Stimulated activated effector memory CD8-positive, alpha-beta T cell treated with anti-CD3 and anti-CD28 coated beads, Interleukin-12 subunit alpha, Interleukin-12 subunit beta, amount 100 ng/mL, for 72 hours (primary cell): ENCODE measurements around the gene EFCAB8.
"Not testable (repeated sequence)": the region's sequence is repeated elsewhere in the genome, so short reads cannot be mapped to it uniquely, and the experiment has no call there.

Experiments
- ATAC-seq: fragments of 150-1000 bp; cut with Tn5 transposase; 2 replicates; pipeline ENCODE4 v1.10.0; 2021
- DNase-seq, 2 donors: peaks; one replicate each; pipeline ENCODE4 v3.0.0; 2021 to 2022; ENCODE audit warnings: low spot score in 2 of 2
- H3K27ac Mint-ChIP-seq: one replicate; pipeline ENCODE4 v1.8.0; 2022; ENCODE audit warnings: mild to moderate bottlenecking, mixed read lengths
- H3K36me3 Mint-ChIP-seq: one replicate; pipeline ENCODE4 v1.8.0; 2022; ENCODE audit warnings: mild to moderate bottlenecking, mixed read lengths
- H3K4me1 Mint-ChIP-seq: one replicate; pipeline ENCODE4 v1.8.0; 2022; ENCODE audit warnings: mixed read lengths
- H3K4me3 Mint-ChIP-seq: one replicate; pipeline ENCODE4 v1.8.0; 2022; ENCODE audit warnings: mild to moderate bottlenecking, mixed read lengths
- H3K9me3 Mint-ChIP-seq: one replicate; pipeline ENCODE4 v1.8.0; 2022; ENCODE audit warnings: mixed read lengths

Gene EFCAB8

DNA sequence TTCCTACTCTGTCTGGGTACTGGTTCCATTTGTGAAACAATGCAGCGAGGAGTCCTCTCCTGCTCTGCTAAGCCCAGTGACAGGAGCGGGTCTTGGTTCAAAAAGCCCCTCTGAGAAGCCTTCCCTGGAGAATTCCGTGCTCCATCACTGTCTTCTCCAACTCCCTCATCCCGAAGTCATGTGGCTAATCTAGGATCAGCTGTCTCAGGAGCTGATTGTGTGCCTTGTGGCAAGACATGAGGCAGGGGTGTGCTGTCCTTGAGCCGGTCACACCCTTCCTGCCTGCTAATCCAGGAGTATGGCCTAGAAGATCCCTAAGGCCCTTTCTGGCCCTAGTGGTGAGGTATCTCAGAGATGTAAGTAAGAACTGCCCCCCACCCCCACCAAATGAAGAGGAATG lies 72.0 kb downstream of the EFCAB8 start:
- H3K36me3 Mint-ChIP-seq, result no peaks in the 10 kb centered on the region
- no peak overlapping the region for H3K4me3 Mint-ChIP-seq
- no peaks in the 10 kb centered on the region for H3K4me1 Mint-ChIP-seq
- no peaks in the 10 kb centered on the region for H3K9me3 Mint-ChIP-seq
- ATAC-seq (no peak), DNase-seq (no peak)
- H3K27ac Mint-ChIP-seq, result no peak overlapping the region

DNA sequence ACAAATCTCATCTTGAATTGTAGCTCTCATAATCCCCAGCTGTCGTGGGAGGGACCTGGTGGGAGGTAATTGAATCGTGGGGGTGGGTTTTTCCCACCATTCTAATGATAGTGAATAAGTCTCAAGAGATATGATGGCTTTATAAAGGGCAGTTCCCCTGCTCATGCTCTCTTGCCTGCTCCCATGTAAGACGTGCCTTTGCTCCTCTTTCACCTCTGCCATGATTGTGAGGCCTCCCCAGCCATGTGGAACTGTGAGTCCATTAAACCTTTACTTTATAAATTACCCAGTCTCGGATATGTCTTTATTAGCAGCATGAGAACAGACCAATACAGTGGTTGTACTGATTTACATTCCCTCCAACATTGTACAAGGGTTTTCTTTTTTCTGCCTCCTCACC lies 75.9 kb downstream of the EFCAB8 start:
- no peak for ATAC-seq
- Mint-ChIP-seq H3K4me1 (no peaks in the 10 kb centered on the region), H3K4me3 (no peak overlapping the region), H3K27ac (no peak overlapping the region), H3K36me3 (no peaks in the 10 kb centered on the region), H3K9me3 (no peaks in the 10 kb centered on the region)
- no peak for DNase-seq

DNA sequence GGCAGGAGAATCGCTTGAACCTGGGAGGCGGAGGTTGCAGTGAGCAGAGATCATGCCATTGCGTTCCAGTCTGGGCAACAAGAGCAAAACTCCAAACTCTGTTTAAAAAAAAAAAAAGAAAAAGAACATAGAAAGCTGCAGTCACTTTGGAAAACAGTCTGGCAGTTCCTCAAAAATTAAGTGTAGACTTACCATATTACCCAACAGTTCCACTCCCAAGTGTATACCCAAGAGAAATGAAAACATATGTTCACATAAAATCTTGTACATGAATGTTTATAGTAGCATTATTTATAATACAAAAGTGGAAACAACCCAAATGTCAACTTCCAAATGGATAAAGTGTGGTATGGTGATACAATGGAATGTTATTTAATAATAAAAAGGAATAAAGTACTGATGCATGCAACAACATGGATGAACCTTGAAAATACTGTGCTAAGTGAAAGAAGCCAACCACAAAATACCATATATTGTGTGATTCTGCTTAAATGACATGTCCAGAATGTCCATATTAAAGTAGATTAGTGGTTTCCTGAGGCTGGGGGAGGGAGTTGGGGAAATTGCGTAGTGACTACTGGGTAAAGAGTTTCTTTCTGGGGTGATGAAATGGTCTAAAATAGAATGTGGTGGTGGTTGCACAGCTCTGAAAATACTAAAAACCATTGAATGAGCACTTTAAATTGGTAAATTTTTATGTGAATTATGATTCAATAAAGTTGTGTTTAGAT lies 82.6 kb downstream of the EFCAB8 start:
- no peak overlapping the region for H3K27ac Mint-ChIP-seq
- ATAC-seq (no peak), DNase-seq (no peak)
- no peak overlapping the region for H3K4me3 Mint-ChIP-seq
- H3K9me3 Mint-ChIP-seq, result peaks cover 3% of the 10 kb centered on the region
- peaks cover 10% of the 10 kb centered on the region for H3K4me1 Mint-ChIP-seq
- H3K36me3 Mint-ChIP-seq, result no peaks in the 10 kb centered on the region

DNA sequence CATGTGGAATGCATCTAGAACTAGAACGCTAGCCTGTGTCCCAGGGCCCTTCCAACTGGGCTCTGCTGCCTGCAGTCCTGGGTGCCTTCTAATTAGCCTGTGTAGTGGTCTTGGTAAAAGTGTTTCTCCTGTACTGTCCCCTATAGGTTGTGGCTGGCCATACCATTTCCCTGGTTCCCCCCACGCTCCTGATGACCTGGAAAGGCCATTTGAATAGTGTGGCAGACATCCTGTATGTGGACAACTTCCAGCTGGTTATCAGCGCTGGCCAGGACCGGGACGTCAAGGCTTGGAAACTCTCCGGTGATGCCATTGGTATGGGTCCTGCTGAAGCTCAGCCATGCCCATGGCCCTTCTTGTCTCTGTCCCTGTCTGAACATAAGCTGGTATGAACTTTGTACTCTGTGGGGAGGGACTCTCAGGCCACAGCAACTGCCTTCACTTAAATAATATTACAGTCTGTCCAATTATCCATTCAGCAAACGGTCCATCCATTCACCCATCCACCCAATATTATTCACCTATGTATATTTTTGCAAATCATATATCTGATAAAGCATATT lies 84.8 kb downstream of the EFCAB8 start:
- peaks cover 16% of the 10 kb centered on the region for H3K4me1 Mint-ChIP-seq
- H3K27ac Mint-ChIP-seq, result no peak overlapping the region
- DNase-seq (no peak), ATAC-seq (no peak)
- no peak overlapping the region for H3K4me3 Mint-ChIP-seq
- no peaks in the 10 kb centered on the region for H3K36me3 Mint-ChIP-seq
- H3K9me3 Mint-ChIP-seq, result peaks cover 3% of the 10 kb centered on the region

DNA sequence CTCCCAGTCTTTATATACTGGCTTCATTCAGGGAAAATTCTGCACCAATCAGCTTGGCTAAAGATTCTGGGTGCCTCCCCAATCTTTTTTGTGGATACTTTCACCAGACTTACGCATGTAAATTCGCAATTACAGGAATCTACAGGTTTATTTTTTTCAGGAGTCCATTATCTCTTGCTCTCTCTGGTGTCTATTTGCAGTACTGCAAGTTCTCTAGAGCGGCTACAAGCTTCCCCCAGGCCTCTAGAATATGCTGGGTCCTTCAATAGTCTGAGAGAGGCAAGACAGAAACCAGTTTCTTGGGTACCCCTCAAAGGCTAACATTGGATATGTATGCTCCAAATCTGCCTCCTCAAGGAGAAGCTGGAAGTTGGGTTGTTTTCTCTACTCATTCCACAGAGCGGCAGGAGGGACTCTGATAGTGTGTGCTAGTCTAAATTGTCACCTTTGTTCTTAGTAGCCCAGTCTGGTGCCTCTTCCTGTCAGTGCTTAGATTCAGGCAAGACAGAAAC lies 87.0 kb downstream of the EFCAB8 start:
- DNase-seq, result no peak
- Mint-ChIP-seq H3K36me3 (no peaks in the 10 kb centered on the region), H3K4me1 (peaks cover 21% of the 10 kb centered on the region), H3K9me3 (peaks cover 3% of the 10 kb centered on the region), H3K27ac (no peak overlapping the region), H3K4me3 (no peak overlapping the region)
- ATAC-seq, result peak; percentile 76

DNA sequence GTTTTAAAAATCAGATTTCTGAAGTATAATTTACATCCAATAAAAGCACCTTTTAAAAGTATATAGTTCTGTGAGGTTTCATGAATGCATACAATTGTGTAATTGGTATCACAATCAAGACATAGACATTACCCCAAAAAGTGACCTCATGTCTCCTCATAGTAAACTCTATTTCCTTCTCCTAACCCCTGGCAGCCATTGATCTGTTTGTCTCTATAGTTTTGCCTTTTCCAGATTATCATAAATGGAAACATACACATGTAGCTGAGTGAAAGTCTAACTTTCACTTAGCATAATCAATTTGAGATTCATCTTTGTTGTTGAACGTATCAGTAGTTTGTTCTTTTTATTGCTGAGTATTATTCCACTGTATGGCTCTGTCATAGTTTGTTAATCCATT lies 87.9 kb downstream of the EFCAB8 start:
- no peak overlapping the region for H3K27ac Mint-ChIP-seq
- H3K9me3 Mint-ChIP-seq, result peaks cover 3% of the 10 kb centered on the region
- no peak for DNase-seq
- H3K4me3 Mint-ChIP-seq, result no peak overlapping the region
- no peak for ATAC-seq
- H3K36me3 Mint-ChIP-seq, result no peaks in the 10 kb centered on the region
- peaks cover 21% of the 10 kb centered on the region for H3K4me1 Mint-ChIP-seq

DNA sequence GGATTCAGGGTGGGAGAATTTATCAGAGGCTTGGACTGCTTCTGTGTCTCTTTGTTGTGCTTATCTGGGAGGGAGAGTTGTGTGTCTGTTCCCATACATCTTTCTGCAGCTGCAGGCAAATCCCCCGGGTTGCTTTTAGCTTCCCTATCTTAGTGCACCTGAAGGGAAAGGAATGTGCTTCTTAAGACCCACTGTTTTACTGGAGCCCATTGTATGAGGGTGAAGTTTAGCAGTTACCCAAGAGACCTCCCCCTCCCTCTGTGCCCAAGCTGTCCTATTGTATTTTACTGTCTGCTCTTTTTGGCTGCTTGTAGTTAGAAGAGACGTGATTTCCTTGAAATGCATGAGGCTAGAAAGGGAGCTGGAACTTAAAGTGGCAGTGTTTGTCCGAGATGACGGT lies 91.8 kb downstream of the EFCAB8 start:
- H3K4me1 Mint-ChIP-seq, result peaks cover 19% of the 10 kb centered on the region
- H3K9me3 Mint-ChIP-seq, H3K36me3 Mint-ChIP-seq, ATAC-seq, DNase-seq, H3K27ac Mint-ChIP-seq, H3K4me3 Mint-ChIP-seq: not testable (repeated sequence)

DNA sequence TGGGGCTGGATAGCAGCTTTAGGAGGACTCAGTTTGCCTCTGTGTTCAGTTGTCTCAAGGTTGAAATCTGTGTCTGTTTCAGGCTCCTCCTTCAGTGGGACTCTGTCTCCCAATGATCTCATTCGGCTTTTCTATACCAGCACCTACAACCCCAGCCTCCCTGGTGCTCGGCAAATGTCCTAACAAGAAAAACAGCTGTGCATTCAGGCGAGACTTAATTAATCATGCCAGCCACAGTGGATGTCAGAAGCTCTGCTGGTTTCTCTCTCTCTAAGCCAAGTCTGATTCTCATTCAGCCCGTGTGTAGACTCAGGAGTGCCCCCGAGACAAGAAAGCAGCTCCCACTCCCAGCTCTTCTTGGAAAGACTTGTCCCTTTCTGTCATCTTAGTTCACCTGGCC lies 98.7 kb downstream of the EFCAB8 start:
- peaks cover 18% of the 10 kb centered on the region for H3K9me3 Mint-ChIP-seq
- DNase-seq, result no peak

DNA sequence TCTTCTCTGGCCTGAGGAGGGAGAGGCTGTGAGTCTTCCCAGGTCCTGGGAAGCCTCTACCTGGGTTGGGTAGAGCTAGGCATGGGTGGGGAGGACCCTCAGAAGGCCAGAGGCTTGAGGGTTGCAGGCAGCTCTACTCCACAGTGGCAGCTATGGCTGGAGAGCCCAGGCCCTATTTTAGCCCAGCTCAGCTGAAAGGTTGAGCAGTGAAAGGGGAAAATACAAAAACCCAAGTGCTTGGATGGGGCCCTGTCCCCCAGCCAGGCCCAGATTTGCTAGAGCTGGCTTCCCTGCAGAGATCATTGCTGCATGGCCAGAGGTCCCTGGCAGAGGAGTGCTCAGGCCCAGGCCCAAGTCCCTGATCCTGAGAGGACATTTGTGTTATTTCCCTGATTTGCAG lies 99.9 kb downstream of the EFCAB8 start:
- ATAC-seq, result no peak
- no peak for DNase-seq
- peak overlapping the region; percentile 9 for H3K27ac Mint-ChIP-seq
- no peaks in the 10 kb centered on the region for H3K36me3 Mint-ChIP-seq
- H3K4me3 Mint-ChIP-seq, result no peak overlapping the region
- H3K4me1 Mint-ChIP-seq, result peaks cover 26% of the 10 kb centered on the region
- peaks cover 18% of the 10 kb centered on the region for H3K9me3 Mint-ChIP-seq

More for the DNA sequence above, 98.7 kb downstream of the EFCAB8 start:
- Mint-ChIP-seq H3K27ac (no peak overlapping the region), H3K4me3 (no peak overlapping the region), H3K36me3 (no peaks in the 10 kb centered on the region), H3K4me1 (peaks cover 18% of the 10 kb centered on the region)
- ATAC-seq, result no peak

DNA sequence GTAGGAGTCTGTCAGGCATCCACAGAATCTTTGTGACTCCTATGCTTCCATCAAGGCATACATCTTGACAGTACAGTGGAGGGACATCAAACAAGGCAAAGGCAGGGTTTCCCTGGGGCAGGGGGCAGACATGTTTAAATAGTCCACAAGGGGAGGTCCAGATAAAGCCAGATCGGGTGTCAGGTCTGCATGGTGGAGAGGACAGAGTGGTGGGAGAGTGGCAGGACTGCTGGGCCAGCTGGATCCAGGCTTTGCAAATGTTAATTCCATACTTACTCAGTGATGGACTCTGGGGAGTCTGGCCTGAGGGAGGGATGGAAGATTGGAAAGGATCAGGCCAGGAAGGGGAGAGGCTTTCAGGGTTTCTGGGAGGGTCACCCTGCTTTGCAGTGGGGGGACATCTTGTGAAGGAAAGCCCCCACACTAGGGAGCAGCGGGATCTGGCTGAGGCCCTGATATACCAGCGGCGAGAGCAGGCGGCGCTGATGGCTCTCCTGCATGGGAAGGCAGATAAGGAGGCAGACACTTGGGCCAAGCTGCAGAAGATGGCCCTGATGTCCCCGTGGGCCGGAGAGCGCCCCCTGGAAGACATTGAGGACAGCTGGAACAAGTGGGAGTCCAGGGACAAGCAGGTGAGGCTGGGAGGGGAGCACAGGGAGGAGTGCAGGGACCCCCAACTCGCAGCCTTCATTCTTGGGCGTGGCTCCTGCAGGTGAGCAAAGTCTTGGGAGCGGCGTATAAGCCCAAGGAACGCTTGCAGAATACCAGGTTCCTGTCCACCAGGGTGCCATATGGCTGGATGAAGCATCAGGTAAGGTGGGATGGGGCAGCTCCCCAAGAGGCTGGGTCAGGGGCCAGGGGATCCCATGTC lies 100.9 kb downstream of the EFCAB8 start:
- Mint-ChIP-seq H3K4me3 (no peak overlapping the region), H3K27ac (peak overlapping the region; percentile 9)

DNA sequence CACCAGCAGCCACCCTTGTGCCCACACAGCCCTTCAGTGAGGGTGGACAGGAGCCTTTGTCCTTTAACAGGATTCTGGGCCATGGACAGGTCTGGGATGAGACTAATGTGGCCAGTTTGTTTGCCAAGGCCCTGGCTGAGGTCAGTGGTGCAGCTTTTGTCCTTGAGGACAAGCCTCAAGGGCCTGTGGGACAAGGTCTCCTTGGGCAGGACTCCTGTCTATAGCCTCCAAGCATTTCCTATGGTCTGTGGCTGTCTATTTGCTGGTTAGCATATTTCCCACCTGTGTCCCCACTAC lies 101.4 kb downstream of the EFCAB8 start:
- H3K9me3 Mint-ChIP-seq, result peaks cover 18% of the 10 kb centered on the region
- DNase-seq (no peak), ATAC-seq (no peak)
- no peak overlapping the region for H3K27ac Mint-ChIP-seq
- H3K4me1 Mint-ChIP-seq, result peaks cover 35% of the 10 kb centered on the region
- no peaks in the 10 kb centered on the region for H3K36me3 Mint-ChIP-seq
- no peak overlapping the region for H3K4me3 Mint-ChIP-seq

More for the DNA sequence above, 100.9 kb downstream of the EFCAB8 start:
- DNase-seq, result no peak
- H3K4me1 Mint-ChIP-seq, result peaks cover 32% of the 10 kb centered on the region
- no peak for ATAC-seq
- peaks cover 18% of the 10 kb centered on the region for H3K9me3 Mint-ChIP-seq
- H3K36me3 Mint-ChIP-seq, result no peaks in the 10 kb centered on the region

DNA sequence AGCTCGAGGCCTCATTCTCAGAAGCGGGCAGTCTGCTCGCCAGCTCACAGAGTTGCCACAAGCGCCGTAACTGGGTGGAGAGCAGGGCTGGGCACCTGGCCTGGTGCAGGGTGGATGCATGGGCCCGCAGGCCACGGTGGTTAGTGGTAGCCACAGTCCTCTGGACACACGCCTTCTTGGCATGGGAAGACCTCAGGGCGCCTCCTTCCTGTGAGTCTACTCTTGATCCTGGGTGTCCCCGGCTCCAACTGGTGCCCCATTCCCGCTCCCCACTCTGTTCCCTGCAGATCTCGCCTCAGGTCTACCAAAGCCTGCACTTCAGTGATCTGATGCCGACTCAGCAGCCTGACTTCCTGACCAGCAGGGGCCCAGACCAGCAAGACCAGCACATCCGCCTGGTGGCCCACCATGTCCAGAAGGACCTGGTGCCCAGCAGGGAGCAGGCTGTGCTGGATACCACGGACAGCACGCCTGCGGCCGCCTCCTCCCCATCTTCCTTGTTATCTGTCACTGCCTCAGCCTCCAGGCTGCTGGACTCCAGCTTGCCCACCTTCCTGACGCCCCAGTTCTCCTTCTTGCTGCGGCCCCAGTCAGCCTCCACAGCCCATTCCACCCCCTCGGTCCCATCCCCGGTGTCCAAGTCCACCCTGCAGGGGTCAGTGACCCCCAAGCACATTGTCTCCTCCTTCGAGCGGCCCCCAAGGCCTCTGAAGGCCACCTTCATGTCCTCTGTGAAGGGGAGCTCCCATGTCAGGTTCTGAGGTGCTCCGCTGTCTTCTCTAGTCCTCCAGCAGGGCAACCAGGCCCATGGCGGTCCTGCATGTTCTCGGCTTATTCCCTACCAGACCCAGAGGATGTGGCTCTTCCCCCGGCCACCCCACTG lies 102.4 kb downstream of the EFCAB8 start:
- Mint-ChIP-seq H3K27ac (peak overlapping the region; percentile 43), H3K36me3 (no peaks in the 10 kb centered on the region), H3K4me1 (peaks cover 44% of the 10 kb centered on the region), H3K4me3 (no peak overlapping the region), H3K9me3 (peaks cover 15% of the 10 kb centered on the region)
- DNase-seq (peak in 1 of 2 donors; percentile 41), ATAC-seq (no peak)

DNA sequence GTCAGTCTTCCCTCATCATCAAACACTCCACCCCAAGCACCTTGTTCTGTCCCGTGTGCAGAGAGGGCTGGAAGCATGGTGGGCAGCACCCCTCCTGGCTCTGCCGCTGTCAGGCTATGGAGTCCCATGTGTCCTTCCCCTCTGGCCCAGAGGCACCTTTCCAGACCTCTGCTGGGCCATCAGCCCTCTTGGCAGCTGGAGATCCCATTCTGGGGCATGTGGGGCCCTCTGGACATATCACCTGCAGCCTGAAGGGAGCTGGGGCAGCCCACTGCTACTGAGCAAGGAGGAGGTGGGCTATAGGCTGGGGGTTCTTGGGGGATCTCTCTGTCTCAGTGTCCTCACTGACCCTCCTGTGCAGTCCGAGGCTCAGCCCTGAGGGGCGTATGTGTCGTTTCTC lies 103.3 kb downstream of the EFCAB8 start:
- no peaks in the 10 kb centered on the region for H3K36me3 Mint-ChIP-seq
- peaks cover 54% of the 10 kb centered on the region for H3K4me1 Mint-ChIP-seq
- no peak for ATAC-seq
- H3K9me3 Mint-ChIP-seq, result peaks cover 9% of the 10 kb centered on the region
- H3K27ac Mint-ChIP-seq, result peak overlapping the region; percentile 43
- DNase-seq, result peak in 1 of 2 donors; percentile 48
- H3K4me3 Mint-ChIP-seq, result no peak overlapping the region

DNA sequence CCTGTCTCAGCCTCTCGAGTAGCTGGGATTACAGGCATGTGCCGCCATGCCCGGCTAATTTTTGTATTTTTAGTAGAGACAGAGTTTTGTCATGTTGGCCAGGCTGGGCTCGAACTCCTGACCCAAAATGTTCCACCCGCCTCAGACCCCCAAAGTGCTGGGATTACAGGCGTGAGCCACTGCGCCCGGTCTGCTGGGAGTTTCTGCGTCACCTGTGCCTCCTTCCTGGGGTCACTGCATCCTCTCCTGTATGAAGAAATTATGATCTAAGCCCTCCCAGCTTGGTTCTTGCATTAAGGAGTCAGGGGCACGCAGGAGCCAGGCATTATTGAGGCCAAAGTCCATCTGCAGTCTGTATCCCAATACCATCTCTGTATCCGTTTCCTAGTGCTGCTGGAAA lies 103.9 kb downstream of the EFCAB8 start:
- DNase-seq, result peak in 1 of 2 donors; percentile 42
- H3K36me3 Mint-ChIP-seq, ATAC-seq, H3K4me3 Mint-ChIP-seq, H3K27ac Mint-ChIP-seq, H3K9me3 Mint-ChIP-seq: not testable (repeated sequence)
- peaks cover 60% of the 10 kb centered on the region for H3K4me1 Mint-ChIP-seq

DNA sequence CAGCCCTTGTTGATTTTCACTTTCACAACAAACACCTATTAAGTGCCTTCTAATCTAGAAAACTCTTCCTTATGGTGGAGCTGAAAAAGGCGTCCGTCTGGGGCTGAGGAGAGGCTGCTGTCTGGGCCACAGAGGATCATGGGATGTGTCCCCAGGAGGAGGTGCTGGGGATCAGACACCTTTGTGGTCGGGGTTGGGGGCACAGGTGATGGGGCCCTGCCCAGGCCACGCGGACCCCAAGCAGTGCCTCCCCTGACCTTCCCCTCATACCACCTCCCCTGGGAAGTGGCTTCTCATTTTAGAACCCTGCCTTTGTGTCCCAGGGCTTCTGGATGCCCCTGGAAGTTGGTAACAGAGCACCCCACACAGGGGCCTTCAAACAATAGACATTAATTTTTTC lies 104.5 kb downstream of the EFCAB8 start:
- peaks cover 6% of the 10 kb centered on the region for H3K36me3 Mint-ChIP-seq
- ATAC-seq (no peak), DNase-seq (peak in 1 of 2 donors; percentile 43)
- no peak overlapping the region for H3K4me3 Mint-ChIP-seq
- H3K4me1 Mint-ChIP-seq, result peaks cover 65% of the 10 kb centered on the region
- H3K9me3 Mint-ChIP-seq, result no peaks in the 10 kb centered on the region
- H3K27ac Mint-ChIP-seq, result peak overlapping the region; percentile 38
